Measurements from ENCODE around the gene ZAP70.

- TF ChIP-seq, protein P1, sequence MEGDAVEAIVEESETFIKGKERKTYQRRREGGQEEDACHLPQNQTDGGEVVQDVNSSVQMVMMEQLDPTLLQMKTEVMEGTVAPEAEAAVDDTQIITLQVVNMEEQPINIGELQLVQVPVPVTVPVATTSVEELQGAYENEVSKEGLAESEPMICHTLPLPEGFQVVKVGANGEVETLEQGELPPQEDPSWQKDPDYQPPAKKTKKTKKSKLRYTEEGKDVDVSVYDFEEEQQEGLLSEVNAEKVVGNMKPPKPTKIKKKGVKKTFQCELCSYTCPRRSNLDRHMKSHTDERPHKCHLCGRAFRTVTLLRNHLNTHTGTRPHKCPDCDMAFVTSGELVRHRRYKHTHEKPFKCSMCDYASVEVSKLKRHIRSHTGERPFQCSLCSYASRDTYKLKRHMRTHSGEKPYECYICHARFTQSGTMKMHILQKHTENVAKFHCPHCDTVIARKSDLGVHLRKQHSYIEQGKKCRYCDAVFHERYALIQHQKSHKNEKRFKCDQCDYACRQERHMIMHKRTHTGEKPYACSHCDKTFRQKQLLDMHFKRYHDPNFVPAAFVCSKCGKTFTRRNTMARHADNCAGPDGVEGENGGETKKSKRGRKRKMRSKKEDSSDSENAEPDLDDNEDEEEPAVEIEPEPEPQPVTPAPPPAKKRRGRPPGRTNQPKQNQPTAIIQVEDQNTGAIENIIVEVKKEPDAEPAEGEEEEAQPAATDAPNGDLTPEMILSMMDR (IDR thresholded peaks at IDR 0.05), result no peak
- no peak for TF ChIP-seq POLR2A (IDR thresholded peaks at IDR 0.05)
Observed at GRCh38 chr2:97781981-97782380, 68.6 kb downstream of the ZAP70 start.
